HepG2 (cell line): Measurements from ENCODE around the gene CCDC148. TPM values are rescaled to one million over a fixed set of nuclear protein-coding genes. Genes with fewer than 3 reads are reported as not detected.

ENCODE experiments used
- BHLHE40 ChIP-seq: IDR thresholded peaks from 2 replicates; pipeline ENCODE4 v1.6.1; 2011; ENCODE audit warnings: low read length, improper control_type of control experiment
- CEBPG ChIP-seq: IDR thresholded peaks from 2 replicates; pipeline ENCODE4 v1.6.1; 2016
- CERS6 ChIP-seq: sonication (generic); formaldehyde crosslinking; IDR thresholded peaks from 2 replicates; pipeline ENCODE4 v1.5.0; 2020; ENCODE audit warnings: missing genetic modification reagents
- ESRRA ChIP-seq: sonication (generic); formaldehyde crosslinking; IDR thresholded peaks from 2 replicates; pipeline ENCODE4 v1.5.1; 2020; ENCODE audit warnings: mild to moderate bottlenecking, low read depth, missing genetic modification reagents
- GABPA ChIP-seq, 2 experiments: IDR thresholded peaks; 2 replicates each; pipeline ENCODE4 v1.6.1; 2011 to 2016; ENCODE audit warnings: low read depth in 2 of 2, low read length in 1 of 2, missing biosample characterization in 1 of 2, missing genetic modification characterization in 1 of 2
- GATAD1 ChIP-seq: IDR thresholded peaks from 2 replicates; pipeline ENCODE4 v1.6.1; 2016; ENCODE audit warnings: missing genetic modification reagents, missing compliant biosample characterization
- MIER2 ChIP-seq: IDR thresholded peaks from 2 replicates; pipeline ENCODE4 v1.6.1; 2016; ENCODE audit warnings: missing biosample characterization, missing genetic modification reagents
- MIER3 ChIP-seq: IDR thresholded peaks from 2 replicates; pipeline ENCODE4 v1.6.1; 2016; ENCODE audit warnings: missing compliant biosample characterization, borderline replicate concordance
- MLLT10 ChIP-seq: sonication (generic); formaldehyde crosslinking; IDR thresholded peaks from 2 replicates; pipeline ENCODE4 v1.4.0; 2020; ENCODE audit warnings: missing genetic modification reagents
- NFYB ChIP-seq: sonication (generic); formaldehyde crosslinking; IDR thresholded peaks from 2 replicates; pipeline ENCODE4 v1.4.0; 2020; ENCODE audit warnings: missing genetic modification reagents
- NR2F6 ChIP-seq, 2 experiments: IDR thresholded peaks; 2 replicates each; pipeline ENCODE4 v1.6.1; 2016; ENCODE audit warnings: antibody characterized with exemption in 1 of 2, mild to moderate bottlenecking in 1 of 2
- POLR2AphosphoS5 ChIP-seq: IDR thresholded peaks from 2 replicates; pipeline ENCODE4 v1.6.1; 2012; ENCODE audit warnings: low read depth, low read length
- SNAPC2 ChIP-seq: sonication (generic); formaldehyde crosslinking; IDR thresholded peaks from 2 replicates; pipeline ENCODE4 v1.8.1; 2022; ENCODE audit warnings: mild to moderate bottlenecking, missing genetic modification reagents
- TCF7 ChIP-seq: sonication (generic); IDR thresholded peaks from 2 replicates; pipeline ENCODE4 v1.6.1; 2016; ENCODE audit warnings: antibody characterized with exemption, low read depth
- THRA ChIP-seq: sonication (generic); formaldehyde crosslinking; IDR thresholded peaks from 2 replicates; pipeline ENCODE4 v1.4.0; 2020; ENCODE audit warnings: missing genetic modification reagents, borderline replicate concordance
- U2AF1 ChIP-seq: fragments of 200-400 bp; formaldehyde crosslinking; optimal IDR thresholded peaks from 2 replicates; pipeline ENCODE3; 2017; ENCODE audit warnings: mild to moderate bottlenecking, low read depth, low read length
- ZFP90 ChIP-seq: sonication (generic); formaldehyde crosslinking; IDR thresholded peaks from 2 replicates; pipeline ENCODE4 v1.8.0; 2022; ENCODE audit warnings: missing genetic modification reagents, mild to moderate bottlenecking, inconsistent platforms, borderline replicate concordance
- ZKSCAN8 ChIP-seq: IDR thresholded peaks from 2 replicates; pipeline ENCODE4 v1.6.1; 2016; ENCODE audit warnings: borderline replicate concordance, missing genetic modification reagents, missing compliant biosample characterization
- ZNF224 ChIP-seq: sonication (generic); formaldehyde crosslinking; IDR thresholded peaks from 2 replicates; pipeline ENCODE4 v1.5.0; 2020; ENCODE audit warnings: mild to moderate bottlenecking, missing genetic modification reagents
- ZNF225 ChIP-seq: sonication (generic); formaldehyde crosslinking; IDR thresholded peaks from 2 replicates; pipeline ENCODE4 v1.4.0; 2020; ENCODE audit warnings: mild to moderate bottlenecking, missing genetic modification reagents
- ZNF296 ChIP-seq: sonication (generic); formaldehyde crosslinking; conservative IDR thresholded peaks from 2 replicates; pipeline ENCODE4 v1.5.0; 2020; ENCODE audit warnings: mild to moderate bottlenecking, missing genetic modification reagents
- ZNF30 ChIP-seq: sonication (generic); formaldehyde crosslinking; IDR thresholded peaks from 2 replicates; pipeline ENCODE4 v1.5.0; 2020; ENCODE audit warnings: mild to moderate bottlenecking, missing genetic modification reagents
- ZNF350 ChIP-seq: sonication (generic); formaldehyde crosslinking; IDR thresholded peaks from 2 replicates; pipeline ENCODE4 v1.4.0; 2020; ENCODE audit warnings: mild to moderate bottlenecking, low read depth, missing genetic modification reagents, borderline replicate concordance
- ZNF552 ChIP-seq: sonication (generic); formaldehyde crosslinking; IDR thresholded peaks from 2 replicates; pipeline ENCODE4 v1.9.0; 2022; ENCODE audit warnings: missing genetic modification reagents, mild to moderate bottlenecking, borderline replicate concordance
- ZNF558 ChIP-seq: sonication (generic); formaldehyde crosslinking; IDR thresholded peaks from 2 replicates; pipeline ENCODE4 v1.9.0; 2022; ENCODE audit warnings: mild to moderate bottlenecking, missing genetic modification reagents, borderline replicate concordance
- ZSCAN5A ChIP-seq: sonication (generic); formaldehyde crosslinking; IDR thresholded peaks from 2 replicates; pipeline ENCODE4 v1.8.0; 2022; ENCODE audit warnings: mild to moderate bottlenecking, missing genetic modification reagents, borderline replicate concordance
- ZXDC ChIP-seq: sonication (generic); formaldehyde crosslinking; IDR thresholded peaks from 2 replicates; pipeline ENCODE4 v1.5.0; 2020; ENCODE audit warnings: mild to moderate bottlenecking, missing genetic modification reagents
- polyA plus RNA-seq, 8 experiments: library from polyadenylated mRNA; depleted of rRNA in 3 of 8; stranded (reverse) in 7 of 8; unstranded in 1 of 8; fragments of >200 nt; fragmentation: Illumina TruSeq in 4 of 8; extraction: Trizol in 4 of 8; gene quantifications; 2 replicates each; pipeline versions ENCODE4 v1.2.1 to v1.2.3, GENCODE V29; 2011 to 2016; ENCODE audit warnings: low read depth in 4 of 8, missing spikeins in 1 of 8, mixed read lengths in 1 of 8; ENCODE audit not compliant: insufficient read depth in 1 of 8
- total RNA-seq, 5 experiments: library from RNA; depleted of rRNA; stranded (reverse); fragments of >200 nt; fragmentation: Illumina TruSeq; extraction: Trizol; gene quantifications; 2 replicates each; pipeline ENCODE4 v1.2.3, GENCODE V29; 2016; ENCODE audit warnings: low read depth in 1 of 5

The CCDC148 gene
- total and polyA plus RNA-seq, 2 of the 13 experiments (the other 11 are each of a cell fraction or from before 2014, with no cell fraction given) = 0.30 to 0.49 TPM

DNA sequence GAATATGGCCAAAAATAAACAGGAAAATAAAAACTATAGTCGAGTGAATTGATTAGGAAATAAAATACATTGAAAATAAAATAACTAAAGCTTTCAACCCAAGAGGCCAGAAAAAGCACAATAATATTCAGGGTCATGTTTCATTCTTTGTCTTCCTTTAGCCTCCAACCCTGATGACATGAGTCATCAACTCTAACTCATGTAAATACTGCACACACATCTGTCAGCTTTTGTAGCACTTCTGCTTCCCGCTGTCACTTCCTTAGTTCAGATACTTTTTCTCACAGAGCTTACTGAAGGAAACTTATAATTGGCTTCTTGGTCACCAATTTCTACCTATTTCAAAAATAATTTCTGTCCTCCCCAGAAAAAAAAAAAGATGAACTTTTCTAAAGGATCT is 242.1 kb downstream of the CCDC148 start (continued):
- TF ChIP-seq ZSCAN5A (CRISPR knock-in tag) (no peak), GABPA (IDR thresholded peaks at IDR 0.05; ENCODE audit: low read depth, low read length) (no peak), GABPA (CRISPR knock-in tag; IDR thresholded peaks at IDR 0.05; ENCODE audit: low read depth) (peak; percentile 36; the same call in 1 of the 2 replicates), ZNF224 (CRISPR knock-in tag) (no peak), TCF7 (0 out of 2 replicates have a peak, but pooled peaks have one; percentile 18), GATAD1 (CRISPR knock-in tag) (no peak), MIER2 (CRISPR knock-in tag) (0 out of 2 replicates have a peak, but pooled peaks have one; percentile 47), U2AF1 (no peak), ZNF350 (CRISPR knock-in tag) (no peak), SNAPC2 (CRISPR knock-in tag) (no peak), ZFP90 (CRISPR knock-in tag) (no peak), NFYB (CRISPR knock-in tag) (no peak), POLR2AphosphoS5 (no peak), BHLHE40 (no peak), ZNF296 (no peak), MIER3 (0 out of 2 replicates have a peak, but pooled peaks have one; percentile 25), ZNF225 (CRISPR knock-in tag) (no peak), ZNF552 (no peak), MLLT10 (no peak), ESRRA (no peak), THRA (CRISPR knock-in tag) (no peak), ZXDC (CRISPR knock-in tag) (no peak), CERS6 (no peak), CEBPG (CRISPR knock-in tag) (no peak), ZNF558 (CRISPR knock-in tag) (no peak), ZKSCAN8 (CRISPR knock-in tag) (no peak), ZNF30 (no peak), NR2F6 (IDR thresholded peaks at IDR 0.05) (no peak), NR2F6 (CRISPR knock-in tag; IDR thresholded peaks at IDR 0.05) (peak; percentile 37; the same call in 1 of the 2 replicates)
